ENCODE results near the gene DNAI1.

The DNAI1 gene

DNA sequence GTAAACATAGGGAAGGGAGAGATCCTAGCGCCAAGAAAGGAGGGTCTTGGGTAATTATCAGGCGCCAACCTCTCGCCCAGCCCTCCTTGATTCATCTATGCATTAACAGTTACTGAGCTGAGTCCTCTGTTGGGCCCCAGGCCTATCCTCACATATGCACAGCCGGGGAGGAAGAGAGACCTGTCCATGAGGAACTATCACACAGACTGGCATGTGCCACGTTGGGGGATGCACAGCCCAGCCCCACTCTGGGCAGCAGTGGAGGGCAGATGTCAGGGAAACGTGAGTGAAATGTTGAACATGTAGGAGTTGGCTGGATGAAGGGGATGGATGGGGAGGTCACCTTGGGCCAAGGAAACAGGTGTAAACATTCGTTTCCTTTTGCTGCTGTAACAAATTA lies 82.9 kb downstream of the DNAI1 start:
- no peak for DNase-seq (ENCODE audit: low read depth)

DNA sequence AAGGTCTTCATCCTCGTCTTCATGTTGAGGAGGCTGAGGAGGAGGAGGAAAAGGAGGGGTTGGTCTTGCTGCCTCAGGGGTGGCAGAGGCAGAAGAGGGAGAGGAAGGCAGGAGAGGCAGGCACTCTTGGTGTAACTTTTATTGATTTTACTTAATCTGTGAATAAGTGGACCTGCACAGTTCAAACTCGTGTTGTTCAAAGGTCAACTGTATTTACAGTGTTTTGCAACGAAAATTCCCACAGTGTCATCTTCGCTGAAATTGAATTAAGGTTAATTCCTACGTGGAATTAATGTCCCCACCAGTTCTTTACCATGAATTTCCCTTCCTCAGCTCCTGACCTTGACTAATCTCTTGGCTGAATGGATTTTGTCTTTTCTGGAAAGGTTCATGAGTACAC lies 85.4 kb downstream of the DNAI1 start:
- DNase-seq (ENCODE audit: low read depth) = no peak

DNA sequence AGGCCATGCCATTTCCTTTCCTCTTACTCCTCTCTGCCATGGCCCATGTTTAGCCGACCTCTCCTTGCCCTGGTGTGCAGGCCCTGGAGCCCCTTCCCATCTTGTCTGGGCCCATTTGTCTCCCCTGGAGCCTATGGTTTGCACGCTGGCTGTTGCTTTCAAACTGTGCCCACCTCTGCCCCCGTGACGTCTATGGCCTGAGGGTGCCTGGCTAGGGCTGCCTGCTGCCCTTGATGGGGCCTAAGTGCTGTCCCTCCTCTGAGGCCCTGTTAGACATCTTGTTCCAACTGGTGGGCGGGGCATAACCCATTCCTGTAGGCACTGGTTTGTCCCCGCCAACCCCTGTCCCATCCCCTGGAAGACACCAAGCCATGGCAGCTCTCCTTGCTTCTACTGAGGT lies 86.9 kb downstream of the DNAI1 start:
- no peak for DNase-seq (ENCODE audit: low read depth)

DNA sequence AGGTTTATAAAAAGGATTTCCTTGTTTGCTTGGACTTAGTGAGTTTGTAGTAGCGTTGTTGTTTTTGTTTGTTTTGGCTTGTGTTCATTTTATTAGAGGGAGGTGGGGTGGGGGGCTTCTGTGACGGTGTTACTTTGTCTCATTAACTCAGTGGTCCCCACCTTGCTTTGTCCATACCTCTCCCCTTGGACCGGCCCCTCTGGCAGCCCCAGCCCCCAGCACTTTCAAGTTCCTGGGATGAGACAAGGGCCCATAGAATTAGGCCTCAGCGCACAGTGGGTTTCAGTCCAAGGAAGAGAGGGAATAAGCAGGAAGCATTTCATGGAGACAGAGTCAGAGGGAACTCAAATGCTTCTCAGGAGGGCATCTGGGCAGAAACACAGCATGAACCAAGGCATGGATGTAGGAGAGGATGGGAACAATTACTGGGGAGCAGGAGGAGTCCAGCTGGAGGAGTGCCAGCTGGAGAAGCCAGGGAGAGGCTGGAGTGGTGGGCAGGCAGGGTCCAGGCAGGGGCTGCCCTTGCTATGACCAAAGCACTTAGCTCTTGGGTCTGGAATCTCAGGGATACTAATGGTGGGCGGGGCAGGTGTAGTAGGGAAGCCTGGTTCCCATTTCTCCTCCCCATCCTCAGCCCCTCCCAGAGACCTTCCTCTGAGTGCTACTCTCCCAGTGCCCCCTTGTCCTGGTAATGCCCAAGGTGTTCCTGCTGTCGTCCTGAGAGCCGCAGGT lies 87.7 kb downstream of the DNAI1 start:
- no peak for DNase-seq (ENCODE audit: low read depth)

DNA sequence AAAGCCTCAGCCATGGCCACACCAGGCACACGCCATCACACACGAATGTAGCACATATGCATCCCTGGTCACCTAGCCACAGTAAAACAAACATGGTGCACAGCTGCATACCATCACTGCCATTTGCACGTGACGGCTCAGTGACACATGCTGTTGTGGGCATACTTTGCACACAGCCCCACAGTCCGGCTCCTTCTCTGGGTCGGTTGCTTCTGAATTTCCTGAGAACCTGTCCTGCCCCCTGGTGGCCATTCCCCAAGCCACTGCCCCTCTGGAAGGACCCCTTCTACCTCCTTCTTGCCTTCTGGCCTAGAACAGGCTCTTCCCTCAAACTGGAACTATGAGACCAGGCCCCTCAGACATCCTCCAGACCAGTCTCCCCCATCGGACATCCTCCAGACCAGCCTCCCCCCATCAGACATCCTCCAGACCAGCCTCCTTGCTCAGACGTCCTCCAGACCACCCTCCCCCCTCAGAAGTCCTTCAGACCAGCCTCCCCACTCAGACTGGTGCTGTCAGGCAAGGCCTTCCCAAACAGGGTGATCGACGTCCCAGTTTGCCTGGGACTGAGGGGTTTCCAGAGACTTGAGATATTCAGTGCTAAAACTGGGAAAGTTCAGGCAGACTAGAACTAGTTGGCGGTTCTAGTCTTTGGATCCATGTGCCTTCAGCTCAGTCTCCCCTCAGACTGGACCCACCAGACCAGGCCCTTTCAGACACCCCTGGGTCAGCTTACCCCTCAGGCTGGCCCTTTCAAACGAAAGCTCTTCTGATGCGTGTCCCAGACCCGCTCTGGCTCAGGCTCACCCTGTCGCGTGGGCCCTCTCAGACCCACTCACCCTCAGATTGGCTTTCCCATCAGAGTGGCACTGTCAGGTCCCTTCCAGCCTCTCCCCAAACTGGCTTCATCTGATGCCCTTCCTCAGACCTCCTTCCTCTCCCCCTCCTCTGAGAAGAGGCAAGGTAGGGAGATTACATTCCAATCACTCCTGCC lies 88.5 kb downstream of the DNAI1 start:
- DNase-seq (ENCODE audit: low read depth) = peak; percentile 23

DNA sequence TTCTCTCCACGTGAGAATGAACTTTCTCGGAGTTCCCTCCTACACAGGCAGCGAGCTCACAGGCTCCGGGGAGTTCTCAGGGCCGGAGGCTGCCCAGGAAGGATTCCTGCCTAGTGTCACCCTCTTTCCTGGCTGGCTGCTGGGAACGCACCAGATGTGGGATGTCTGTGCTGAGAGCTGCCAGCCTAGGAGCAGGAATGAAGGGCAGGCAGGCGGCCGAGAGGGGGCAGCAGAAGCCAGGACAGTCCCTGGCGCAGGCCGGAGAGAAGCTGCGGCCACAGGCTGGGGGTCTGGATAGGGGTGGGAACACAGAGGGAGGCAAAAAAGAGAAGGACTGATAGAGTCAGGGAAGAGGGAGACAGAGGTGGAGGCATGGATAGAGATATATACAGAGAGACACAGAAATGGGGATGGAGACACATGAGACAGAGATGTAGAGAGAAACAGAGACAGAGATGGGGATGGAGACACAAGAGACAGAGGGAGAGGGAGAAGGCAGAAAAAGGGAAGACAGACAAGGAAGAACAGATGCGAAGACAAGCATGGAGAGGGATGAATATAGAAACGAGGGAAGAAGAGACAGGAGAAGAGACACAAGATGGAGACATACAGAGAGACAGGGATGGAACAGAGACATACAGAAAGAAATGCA lies 89.5 kb downstream of the DNAI1 start:
- no peak for DNase-seq (ENCODE audit: low read depth)

DNA sequence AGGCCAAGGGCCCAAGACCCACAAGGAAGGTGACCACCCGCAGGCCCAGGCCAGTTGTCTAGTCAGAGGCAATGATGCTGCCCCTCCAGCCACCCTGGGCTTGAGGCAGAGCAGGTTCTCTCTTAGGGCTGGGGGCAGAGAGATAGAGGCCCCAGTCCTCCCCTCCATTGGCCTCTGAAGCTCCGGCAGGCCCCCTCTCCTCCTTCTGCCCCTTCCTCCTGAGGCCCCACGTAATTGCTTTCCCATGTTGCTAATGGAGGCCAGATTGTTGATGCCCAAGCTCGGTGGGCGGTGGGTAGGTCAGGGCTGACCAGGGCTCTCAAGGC lies 90.8 kb downstream of the DNAI1 start:
- DNase-seq (ENCODE audit: low read depth) = no peak

DNA sequence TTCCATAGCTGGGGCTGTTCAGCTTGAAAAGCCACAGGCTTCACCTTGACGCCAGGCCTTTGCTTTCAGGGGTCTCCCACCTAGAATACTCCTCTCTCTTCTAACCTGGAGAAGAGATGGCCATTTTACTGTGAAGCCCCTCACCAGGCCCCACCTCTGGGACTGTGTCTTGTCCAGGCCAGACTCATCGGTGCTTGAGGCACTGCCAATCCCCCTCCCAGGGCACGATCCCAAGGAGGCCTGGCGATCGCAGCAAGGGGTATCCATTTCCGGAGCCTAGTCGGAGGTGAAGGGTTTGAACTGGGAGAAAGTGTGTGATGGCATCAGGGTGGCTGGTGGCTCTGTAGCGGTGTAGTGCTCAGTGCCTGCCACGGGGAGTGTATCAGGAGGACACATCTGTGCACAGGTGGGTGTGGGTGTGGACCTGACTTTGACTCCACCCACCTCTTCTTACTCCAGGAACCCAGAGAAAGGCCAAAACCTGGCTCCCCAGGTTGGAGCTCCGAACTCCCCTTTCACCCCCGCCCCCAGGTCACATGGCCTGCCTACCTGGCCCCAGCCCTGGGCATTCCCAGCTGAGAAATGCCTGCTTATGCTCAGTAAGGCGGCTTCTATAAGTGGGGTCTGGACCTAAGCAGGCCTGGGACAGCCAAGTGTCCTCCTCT lies 91.5 kb downstream of the DNAI1 start:
- no peak for DNase-seq (ENCODE audit: low read depth)

DNA sequence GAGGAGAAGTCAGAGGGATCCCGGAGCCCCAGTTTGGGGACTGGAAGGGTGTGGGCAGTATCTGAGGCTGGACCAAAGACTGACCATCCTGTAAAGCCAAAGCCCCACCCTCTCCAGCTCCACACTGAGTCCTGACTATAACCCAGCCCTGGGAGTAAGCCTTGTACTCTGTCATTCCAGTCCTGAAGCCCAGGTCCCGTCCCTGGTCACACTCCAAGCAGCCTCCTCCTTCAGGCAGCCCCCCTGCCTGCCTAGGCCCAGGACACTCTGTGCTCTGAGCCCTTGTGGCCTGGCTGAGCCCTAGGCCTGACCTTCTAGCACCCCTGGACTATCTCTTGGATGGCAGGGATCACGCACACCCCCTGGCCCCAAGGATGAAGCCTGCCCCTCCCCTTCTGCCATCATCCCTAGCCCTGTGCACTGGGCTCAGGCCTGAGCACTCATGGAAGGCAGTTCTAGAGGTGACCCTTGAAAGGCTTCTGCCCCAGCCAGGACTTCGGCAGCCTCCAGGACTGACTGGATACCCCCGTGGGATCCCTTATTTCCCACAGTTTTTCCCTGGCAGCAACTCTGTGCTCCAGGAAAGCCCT lies 92.2 kb downstream of the DNAI1 start:
- no peak for DNase-seq (ENCODE audit: low read depth)

DNA sequence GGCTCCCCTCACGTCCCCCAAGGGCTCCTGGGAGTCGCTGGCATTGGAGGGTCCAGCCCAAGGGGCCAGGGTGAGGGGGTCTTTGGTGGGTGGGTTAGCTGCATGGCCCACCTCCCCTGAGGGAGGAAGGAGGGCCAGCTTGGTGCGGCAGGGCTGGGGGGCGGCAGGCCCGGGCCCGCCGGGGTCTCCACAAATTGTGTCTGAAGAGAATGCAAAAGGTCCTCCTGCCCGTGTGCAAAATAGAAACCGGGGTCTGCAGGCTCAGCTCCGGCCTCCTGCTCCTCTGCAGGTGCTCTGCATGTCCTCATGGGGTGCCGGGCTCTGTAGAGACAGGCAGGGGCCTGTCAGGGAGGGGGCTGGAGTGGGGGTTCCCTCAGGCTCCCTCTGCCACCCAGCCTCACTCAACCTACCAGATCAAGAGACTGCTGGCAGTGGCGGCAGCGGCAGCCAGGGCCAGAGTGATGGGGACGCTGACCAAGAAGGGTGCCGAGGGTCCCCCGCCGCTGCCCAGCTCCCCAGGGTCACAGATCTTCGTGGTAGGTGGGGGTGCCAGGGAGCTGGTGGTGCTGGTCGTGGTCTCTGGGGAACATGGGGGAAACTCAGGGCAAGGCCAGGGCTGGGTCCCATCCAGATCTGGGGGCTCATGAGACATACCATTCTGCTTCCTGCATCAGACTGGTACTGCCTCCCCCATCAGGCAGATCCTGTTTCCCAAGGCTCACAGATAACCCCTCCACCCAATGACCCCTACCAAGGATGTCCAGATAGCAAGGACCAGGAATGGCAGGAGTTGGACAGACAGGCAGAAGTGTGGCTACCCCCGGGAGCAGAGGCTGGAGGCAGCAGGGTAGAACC lies 93.4 kb downstream of the DNAI1 start:
- no peak for DNase-seq (ENCODE audit: low read depth)

DNA sequence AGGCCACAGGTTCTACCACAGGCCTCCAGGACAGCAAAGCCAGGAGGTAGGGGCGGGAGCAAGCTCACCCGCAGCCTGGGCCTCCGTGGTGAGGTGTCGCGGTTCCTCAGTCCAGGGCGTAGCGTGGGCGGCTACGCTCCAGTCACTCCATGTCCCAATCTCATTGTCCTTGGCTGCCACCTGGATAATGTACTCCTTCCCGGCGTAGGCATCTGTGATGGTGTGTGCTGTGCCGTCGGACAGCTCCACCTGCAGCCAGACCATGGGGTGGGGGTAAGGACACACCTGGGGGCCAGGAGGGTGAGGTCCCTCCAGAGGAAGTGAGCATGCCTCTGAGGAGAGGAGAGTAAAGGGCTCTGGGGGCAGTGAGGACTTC lies 94.0 kb downstream of the DNAI1 start:
- no peak for DNase-seq (ENCODE audit: low read depth)

DNA sequence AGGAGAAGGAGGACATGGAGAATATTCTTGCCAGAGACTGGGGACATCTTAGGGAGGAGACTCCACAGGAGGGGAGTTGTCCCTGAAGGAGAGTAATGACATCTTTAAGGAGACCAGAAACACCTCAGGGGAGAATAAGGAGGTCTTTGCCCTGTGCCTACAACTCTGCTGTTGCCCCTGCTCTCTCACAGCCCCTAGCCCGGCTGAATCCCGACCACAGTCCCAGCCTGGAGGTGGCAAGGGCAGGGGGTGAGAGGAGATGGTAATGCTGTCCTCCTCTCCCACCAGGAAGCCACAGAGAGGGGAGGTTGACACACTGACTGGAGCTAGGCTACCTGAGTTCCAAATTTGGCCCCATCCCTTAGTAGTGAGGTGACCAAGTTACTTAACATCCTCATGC lies 94.4 kb downstream of the DNAI1 start:
- no peak for DNase-seq (ENCODE audit: low read depth)

DNA sequence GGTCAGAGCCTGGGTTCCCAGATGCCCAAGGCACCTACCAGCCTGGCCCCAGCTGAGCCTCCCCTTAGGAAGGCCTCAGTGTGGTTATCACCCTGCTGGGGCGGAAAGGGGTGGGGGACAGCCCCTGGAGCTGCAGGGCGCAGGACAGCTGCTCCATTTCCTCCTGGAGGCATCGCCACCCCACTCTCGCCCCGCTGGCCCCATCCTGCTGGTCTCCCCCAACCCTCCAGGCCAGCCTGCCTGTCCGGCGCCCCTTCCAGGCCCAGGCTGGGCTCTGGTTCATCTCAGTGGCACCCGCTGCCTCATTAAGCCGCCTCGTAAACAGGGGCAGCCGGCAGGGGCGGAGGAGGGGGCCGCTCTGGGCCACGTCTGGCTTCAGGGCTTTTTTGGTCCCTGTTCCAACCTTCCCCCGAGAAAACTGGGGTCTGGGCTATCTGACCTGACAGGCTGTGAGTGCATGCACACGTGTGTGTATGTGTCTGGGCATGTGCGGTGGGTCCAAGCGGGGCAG lies 95.0 kb downstream of the DNAI1 start:
- DNase-seq (ENCODE audit: low read depth) = no peak

DNA sequence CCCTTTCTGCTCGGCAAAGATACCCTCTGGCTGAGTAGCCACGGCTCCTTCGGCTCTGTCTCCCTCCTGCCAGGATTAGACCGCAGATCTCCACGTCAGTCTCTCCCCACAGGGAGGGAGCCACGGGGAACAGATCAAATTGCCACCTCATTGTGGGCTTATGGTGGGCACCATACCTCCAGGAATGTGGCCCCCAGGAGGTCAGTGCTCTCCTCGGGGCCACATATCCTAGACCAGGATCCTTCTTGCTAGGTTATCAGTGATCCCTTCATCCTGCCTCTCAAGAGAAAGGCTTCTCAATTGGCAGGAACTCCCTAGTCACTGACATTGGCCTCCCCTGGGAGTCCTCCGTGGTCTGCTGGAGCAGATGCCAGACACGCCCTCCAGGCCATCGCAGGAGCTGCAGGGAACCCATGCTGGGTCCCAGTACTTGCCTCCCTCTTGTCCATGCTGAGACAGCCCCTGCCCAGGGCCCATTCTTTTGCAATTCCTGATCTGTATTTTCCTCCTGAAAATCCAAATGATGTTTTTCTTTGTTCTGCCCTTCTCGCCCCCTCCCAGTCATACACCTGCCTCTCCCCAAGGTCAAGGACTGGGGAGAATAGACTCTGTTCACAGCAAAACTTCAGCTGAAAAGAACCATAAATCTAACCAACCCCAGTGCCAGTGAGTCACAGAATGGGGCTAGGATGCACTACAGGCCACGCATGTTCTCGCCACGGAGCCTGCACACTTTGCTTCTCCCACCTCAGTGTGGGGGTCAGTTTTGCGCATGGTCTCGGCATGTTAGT lies 95.8 kb downstream of the DNAI1 start:
- no peak for DNase-seq (ENCODE audit: low read depth)

DNA sequence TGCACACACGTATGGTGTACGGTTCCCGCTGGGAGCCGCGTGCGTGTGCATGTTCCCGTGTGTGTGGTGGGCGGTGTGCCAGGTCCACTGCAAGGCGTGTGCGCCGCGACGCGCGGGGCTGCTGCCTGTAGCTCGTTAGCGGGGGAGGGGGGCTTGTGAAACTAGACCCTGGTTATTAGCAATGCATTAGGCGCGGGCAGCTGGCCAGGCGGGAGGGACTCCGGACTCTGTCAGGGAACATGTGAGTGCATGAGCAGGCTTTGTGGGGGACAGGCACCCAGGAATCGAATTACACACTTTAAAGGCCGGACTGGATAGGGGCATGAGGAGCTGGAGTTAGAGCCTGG lies 96.4 kb downstream of the DNAI1 start:
- DNase-seq (ENCODE audit: low read depth) = no peak

DNA sequence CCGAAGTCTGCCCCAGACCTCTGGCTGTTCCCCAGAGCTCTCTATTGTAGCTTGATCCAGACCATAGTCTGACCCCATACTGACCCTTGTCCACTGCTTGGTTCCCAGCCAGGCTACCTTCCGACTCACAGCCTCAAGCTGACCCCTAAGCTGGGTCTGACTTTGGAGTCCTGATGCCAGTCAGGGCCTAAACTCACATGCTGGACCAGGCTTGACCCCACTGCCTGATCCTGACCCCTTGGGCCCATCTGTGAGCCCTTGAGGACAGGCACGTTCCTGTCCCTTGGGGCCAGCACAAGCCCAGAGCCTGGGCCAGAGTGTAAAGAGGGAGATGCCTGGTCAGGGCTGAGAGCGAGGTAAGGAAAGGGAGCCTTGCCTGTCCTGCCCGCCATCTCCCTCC lies 96.9 kb downstream of the DNAI1 start:
- DNase-seq (ENCODE audit: low read depth) = no peak

DNA sequence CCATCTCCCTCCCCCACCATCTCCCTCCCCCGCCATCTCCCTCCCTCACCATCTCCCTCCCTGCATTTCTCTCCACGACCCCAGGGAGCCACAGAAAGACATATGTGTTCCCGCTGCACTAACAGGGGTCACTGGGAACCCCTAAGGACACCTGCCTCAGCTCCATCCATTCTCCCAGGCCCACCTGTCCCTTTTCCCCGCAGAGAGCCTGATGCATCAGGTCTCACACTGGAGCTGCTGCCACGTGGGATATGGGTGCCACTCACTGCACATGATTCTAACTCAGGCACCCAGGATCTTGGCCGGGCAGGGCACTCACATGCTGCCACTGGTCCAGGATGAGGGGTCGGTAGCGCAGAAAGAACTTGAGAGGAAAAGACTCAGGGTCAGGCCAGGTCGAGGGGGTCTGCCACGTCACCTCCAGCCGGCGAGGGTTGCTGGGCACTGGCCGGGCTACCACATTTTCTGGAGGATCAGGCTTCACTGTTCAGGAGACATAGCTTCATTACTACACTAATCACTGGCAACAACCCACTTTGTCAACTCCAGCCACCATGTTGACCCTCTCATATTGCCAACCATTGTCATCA lies 97.4 kb downstream of the DNAI1 start:
- no peak for DNase-seq (ENCODE audit: low read depth)

DNA sequence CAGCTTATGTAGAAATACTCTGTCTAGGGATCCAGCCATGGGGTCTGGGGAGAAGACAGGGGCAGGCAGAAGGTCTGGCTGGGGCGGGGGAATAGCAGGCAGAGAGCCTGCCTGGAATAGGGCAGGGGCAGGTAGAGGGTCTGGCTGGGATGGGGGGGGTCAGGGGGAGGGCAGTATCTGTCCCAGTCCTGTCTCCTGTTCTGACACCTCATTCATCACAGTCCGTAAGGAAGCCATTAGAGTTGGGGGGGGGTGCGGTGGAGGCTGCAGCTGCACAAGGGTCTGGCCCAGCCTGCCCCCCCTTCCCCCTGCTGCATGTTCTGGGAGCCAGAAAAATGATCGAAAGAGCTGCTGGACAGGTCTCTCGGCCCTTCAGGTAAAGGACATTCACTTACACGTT lies 98.3 kb downstream of the DNAI1 start:
- no peak for DNase-seq (ENCODE audit: low read depth)

DNA sequence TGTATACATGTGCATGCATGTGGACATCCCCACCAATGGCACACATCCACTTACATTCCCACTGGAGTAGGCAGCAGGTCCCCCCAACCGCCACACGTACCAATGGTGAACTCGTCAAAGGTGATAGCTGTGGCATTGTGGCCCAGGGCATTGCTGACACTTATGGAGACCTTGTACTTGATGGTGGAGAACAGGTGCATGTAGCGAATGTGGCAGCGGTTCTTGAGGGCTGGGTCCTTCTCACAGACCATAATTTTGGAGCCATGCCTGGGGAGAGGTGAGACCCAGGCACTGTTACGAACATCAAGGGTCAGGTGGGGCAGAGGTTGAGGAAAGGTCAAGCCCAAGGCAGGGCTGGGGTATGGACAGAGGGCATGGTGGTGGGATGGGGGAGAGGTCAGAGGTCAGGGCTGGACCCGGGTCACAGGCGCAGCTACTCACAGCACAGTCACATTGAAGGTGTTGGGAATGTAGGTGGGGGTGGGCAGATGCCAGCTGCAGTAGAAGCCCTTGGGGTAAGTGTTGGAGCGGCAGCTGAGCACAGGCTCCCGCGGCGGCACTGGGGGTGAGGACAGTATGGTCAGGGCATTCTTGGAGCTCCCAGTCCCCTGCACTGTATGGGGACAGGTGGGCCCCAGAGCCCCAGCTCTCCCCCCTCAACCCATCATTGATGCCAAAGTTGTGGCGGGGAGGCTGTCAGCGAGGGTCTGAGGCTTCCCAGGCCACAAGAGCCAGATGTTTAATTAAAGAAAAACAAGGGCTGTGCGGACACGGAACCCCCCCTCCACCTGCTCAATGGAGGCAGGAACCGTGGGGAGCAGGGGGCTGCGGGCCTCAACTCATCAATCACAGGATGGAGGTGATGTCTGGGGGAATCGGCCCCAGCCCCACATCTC lies 99.1 kb downstream of the DNAI1 start:
- DNase-seq (ENCODE audit: low read depth) = no peak

All from stimulated activated CD8-positive, alpha-beta memory T cell treated with anti-CD3 and anti-CD28 coated beads, Interleukin-15, amount 100 ng/mL, for 24 hours (primary cell).